ENCODE measurements around the gene PRKCA. TPM values are rescaled to one million over a fixed set of nuclear protein-coding genes. Genes with fewer than 3 reads are reported as not detected.

Gene PRKCA
- total and polyA plus RNA-seq, 2 donors from 2014 or later = 8.0 to 50.8 TPM

DNA sequence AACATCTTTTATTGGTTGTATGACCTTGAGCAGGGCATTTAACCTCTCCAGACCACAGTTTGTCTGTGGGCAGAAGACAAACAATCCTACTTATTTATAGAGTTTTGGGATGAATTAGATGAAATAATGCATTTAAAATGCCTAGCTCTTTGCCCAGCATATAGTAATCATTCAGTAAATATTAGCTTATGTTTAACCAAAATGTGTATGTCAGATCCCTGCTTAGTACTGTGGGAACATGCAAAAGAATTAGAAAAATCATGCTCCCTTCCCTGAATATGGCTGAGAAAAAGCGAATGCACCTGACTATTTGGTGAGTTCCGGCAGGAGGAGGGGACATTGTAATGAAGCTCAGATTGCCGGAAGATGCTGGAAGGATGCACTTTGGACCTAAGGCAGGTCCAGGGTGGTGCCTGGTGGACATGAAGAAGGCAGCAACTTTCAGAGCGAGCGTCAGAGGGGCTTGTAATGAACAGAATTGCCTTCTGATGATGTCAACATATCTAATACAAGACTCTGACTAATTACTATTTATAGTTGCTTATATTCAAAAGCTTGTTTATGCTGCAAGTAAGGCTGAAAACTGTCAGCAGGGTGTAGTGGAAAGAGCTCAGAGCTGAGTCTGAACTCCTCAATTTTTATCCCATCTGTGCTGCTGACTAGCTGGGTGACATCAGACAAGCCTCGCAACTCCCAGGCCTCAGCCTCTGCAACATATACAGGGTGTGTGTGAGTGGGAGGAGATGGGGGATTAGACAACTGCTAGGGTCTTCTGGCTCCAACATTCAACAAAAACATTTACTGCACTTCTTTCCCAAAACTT, 221.2 kb downstream of the PRKCA start:
- Histone ChIP-seq H3K36me3 (ENCODE audit: control insufficient read depth in 2 of 3, insufficient read depth in 3 of 3, low read length in 3 of 3) (no peaks in the 10 kb centered on the region), H3K27me3 (ENCODE audit: control insufficient read depth, insufficient read depth, low read length) (no peaks in the 10 kb centered on the region), H3K27ac (ENCODE audit: low read depth in 2 of 2, low read length in 2 of 2) (no peak overlapping the region), H3K9me3 (ENCODE audit: control insufficient read depth in 2 of 3, insufficient read depth in 1 of 3, low read length in 3 of 3) (no peaks in the 10 kb centered on the region), H3K4me3 (ENCODE audit: low read length in 3 of 3) (no peak overlapping the region), H3K4me1 (ENCODE audit: control insufficient read depth in 2 of 3, insufficient read depth in 2 of 3, low read depth in 1 of 3, low read length in 3 of 3) (peaks cover 3 to 7% (median 7%) of the 10 kb centered on the region in 3 donors), H3K9ac (ENCODE audit: low read length in 3 of 3) (no peak overlapping the region)
- FAIRE-seq = no peak
- intact Hi-C loops (cut with DNase I) = no loop called here
- TF ChIP-seq CTCF (IDR thresholded peaks at IDR 0.05; ENCODE audit: borderline replicate concordance, extremely low read depth, insufficient read depth) = no peak
- DNase-seq = peak in 1 of 5 donors; percentile 35

DNA sequence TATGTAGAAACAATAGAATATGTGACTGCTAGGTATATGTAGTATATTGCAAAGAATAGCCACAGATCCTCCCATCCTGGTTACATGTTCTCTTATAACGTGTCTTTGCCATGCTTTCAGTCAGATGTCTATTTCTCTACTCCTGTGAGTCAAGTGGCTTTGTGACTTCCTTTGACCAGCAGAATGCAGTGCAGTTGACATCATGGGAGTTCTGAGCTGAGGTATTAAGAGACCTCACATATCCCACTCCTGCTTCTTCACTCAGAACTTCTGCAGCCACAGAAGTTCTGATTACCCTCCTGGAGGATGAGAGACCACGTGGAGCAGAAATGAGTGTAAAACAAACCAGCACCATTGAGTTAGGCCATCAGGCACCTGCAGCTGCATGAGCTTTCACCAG, 222.5 kb downstream of the PRKCA start:
- H3K9me3 ChIP-seq (ENCODE audit: control insufficient read depth in 2 of 3, insufficient read depth in 1 of 3, low read length in 3 of 3) = no peaks in the 10 kb centered on the region
- no peak for TF ChIP-seq CTCF (IDR thresholded peaks at IDR 0.05; ENCODE audit: borderline replicate concordance, extremely low read depth, insufficient read depth)
- peaks cover 3 to 7% (median 7%) of the 10 kb centered on the region in 3 donors for H3K4me1 ChIP-seq (ENCODE audit: control insufficient read depth in 2 of 3, insufficient read depth in 2 of 3, low read depth in 1 of 3, low read length in 3 of 3)
- H3K9ac ChIP-seq (ENCODE audit: low read length in 3 of 3) = no peak overlapping the region
- no peaks in the 10 kb centered on the region for H3K27me3 ChIP-seq (ENCODE audit: control insufficient read depth, insufficient read depth, low read length)
- no peak for FAIRE-seq
- DNase-seq = no peak
- no peaks in the 10 kb centered on the region for H3K36me3 ChIP-seq (ENCODE audit: control insufficient read depth in 2 of 3, insufficient read depth in 3 of 3, low read length in 3 of 3)
- intact Hi-C loops (cut with DNase I) = no loop called here
- no peak overlapping the region for H3K27ac ChIP-seq (ENCODE audit: low read depth in 2 of 2, low read length in 2 of 2)
- no peak overlapping the region for H3K4me3 ChIP-seq (ENCODE audit: low read length in 3 of 3)

DNA sequence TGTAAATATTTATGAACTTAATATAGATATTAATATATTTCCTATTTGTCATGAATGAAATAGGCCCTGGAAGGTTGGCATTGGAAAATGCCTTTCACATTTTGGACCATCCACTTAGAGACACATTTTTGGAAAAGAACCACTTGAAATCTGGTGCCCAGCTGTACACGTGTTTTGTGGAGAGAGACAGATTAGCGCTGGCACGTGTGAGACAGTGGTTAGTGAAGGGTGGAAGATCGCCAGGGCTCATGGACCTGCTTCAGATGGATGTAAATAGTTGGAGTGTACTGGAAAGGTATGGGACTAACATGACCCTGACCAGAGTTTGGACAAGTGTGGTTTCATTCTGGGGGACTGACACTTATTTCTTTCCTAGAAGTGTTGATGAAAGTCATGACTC, 222.9 kb downstream of the PRKCA start:
- H3K27me3 ChIP-seq (ENCODE audit: control insufficient read depth, insufficient read depth, low read length) = no peaks in the 10 kb centered on the region
- FAIRE-seq = no peak

More for the DNA sequence above, 222.9 kb downstream of the PRKCA start:
- TF ChIP-seq CTCF (IDR thresholded peaks at IDR 0.05; ENCODE audit: borderline replicate concordance, extremely low read depth, insufficient read depth) = no peak
- H3K9ac ChIP-seq (ENCODE audit: low read length in 3 of 3) = no peak overlapping the region
- no peaks in the 10 kb centered on the region for H3K36me3 ChIP-seq (ENCODE audit: control insufficient read depth in 2 of 3, insufficient read depth in 3 of 3, low read length in 3 of 3)
- H3K4me1 ChIP-seq (ENCODE audit: control insufficient read depth in 2 of 3, insufficient read depth in 2 of 3, low read depth in 1 of 3, low read length in 3 of 3) = peaks cover 3 to 7% (median 7%) of the 10 kb centered on the region in 3 donors
- no peak overlapping the region for H3K27ac ChIP-seq (ENCODE audit: low read depth in 2 of 2, low read length in 2 of 2)
- no peak for DNase-seq
- no peak overlapping the region for H3K4me3 ChIP-seq (ENCODE audit: low read length in 3 of 3)
- intact Hi-C loops (cut with DNase I) = no loop called here
- H3K9me3 ChIP-seq (ENCODE audit: control insufficient read depth in 2 of 3, insufficient read depth in 1 of 3, low read length in 3 of 3) = no peaks in the 10 kb centered on the region
